Thyroid gland (tissue), 4 donors: ENCODE data around the gene PTPRZ1. TPM values are rescaled to one million over a fixed set of nuclear protein-coding genes. Genes with fewer than 3 reads are reported as not detected.

Source experiments
- DNase-seq, 2 donors: peaks; one replicate each; pipeline ENCODE4 v3.0.0-alpha.2; 2019
- H3K27ac ChIP-seq, 3 donors: fragments of 200-600 bp; sonication (generic); 1 replicate in 2 of 3; 2 replicates in 1 of 3; pipeline ENCODE4 v1.5.1; 2016 to 2019; ENCODE audit warnings: mild to moderate bottlenecking in 1 of 3, moderate library complexity in 1 of 3
- H3K27me3 ChIP-seq: fragments of 200-600 bp; sonication (generic); one replicate; pipeline ENCODE4 v1.5.1; 2019
- H3K36me3 ChIP-seq, 2 donors: fragments of 200-600 bp; sonication (generic); one replicate each; pipeline ENCODE4 v1.5.1; 2016 to 2019
- H3K4me1 ChIP-seq, 2 donors: fragments of 200-600 bp; sonication (generic); one replicate each; pipeline ENCODE4 v1.5.1; 2017 to 2019
- H3K4me3 ChIP-seq, 3 donors: fragments of 200-600 bp; sonication (generic); replicated peaks in 1 of 3; 1 replicate in 2 of 3; 2 replicates in 1 of 3; pipeline ENCODE4 v1.5.1; 2016; ENCODE audit warnings: mild to moderate bottlenecking in 1 of 3
- H3K9me3 ChIP-seq: fragments of 200-600 bp; sonication (generic); one replicate; pipeline ENCODE4 v1.5.1; 2017
- CTCF ChIP-seq, 6 experiments: fragments of 200-600 bp in 3 of 6; fragments of 450-650 bp in 3 of 6; sonication (generic) in 3 of 6; IDR thresholded peaks; one replicate each; pipeline ENCODE4 v1.5.1; 2016 to 2019; ENCODE audit warnings: antibody characterized with exemption in 6 of 6, mild to moderate bottlenecking in 2 of 6, inconsistent platforms in 1 of 6, moderate library complexity in 1 of 6
- POLR2A ChIP-seq, 2 donors: fragments of 450-650 bp; IDR thresholded peaks; one replicate each; pipeline ENCODE4 v1.6.1; 2017; ENCODE audit warnings: antibody characterized with exemption in 2 of 2, mild to moderate bottlenecking in 2 of 2, moderate library complexity in 1 of 2
- WGBS, 2 donors: methylation state at CpG; one replicate each; pipeline ENCODE4 v1.1.5; 2017; 5-methylcytosine and 5-hydroxymethylcytosine counted together
- intact Hi-C: fragments of 100-400 bp; cut with DNase I; formaldehyde crosslinking; loops from one replicate; pipeline ENCODE4 v1.15.1; 2023
- total RNA-seq, 4 donors: library from RNA; depleted of rRNA; stranded (reverse); fragments of >200 nt; gene quantifications; one replicate each; pipeline ENCODE4 v1.2.3, GENCODE V29; 2016

Gene PTPRZ1
- total RNA-seq, 4 donors from 2014 or later = 0.10 to 0.67 (median 0.11) TPM; not detected in 1

DNA sequence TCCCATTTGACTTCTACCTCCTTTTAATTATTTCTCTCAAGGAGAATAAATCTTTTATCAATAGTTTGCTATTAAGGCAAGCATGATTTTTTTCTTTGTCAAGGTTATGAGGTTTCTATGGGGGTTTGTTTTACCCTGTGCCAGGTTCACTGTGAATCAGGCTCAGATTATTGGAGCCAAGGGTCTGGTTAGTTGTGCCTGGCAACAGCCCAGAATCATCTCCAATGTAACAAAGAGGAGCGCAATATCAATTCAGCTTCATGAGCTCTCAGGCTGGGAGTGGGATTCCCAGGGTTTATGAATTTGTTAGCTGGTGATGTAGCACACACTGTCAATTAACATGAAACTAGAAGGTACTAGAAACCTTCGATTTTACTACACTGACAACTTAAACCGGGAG lies 197.9 kb downstream of the PTPRZ1 start:
- intact Hi-C loops = no loop called here
- H3K27me3 ChIP-seq = no peaks in the 10 kb centered on the region
- no peak for DNase-seq
- H3K36me3 ChIP-seq = no peaks in the 10 kb centered on the region
- H3K4me1 ChIP-seq = no peaks in the 10 kb centered on the region
- TF ChIP-seq POLR2A (IDR thresholded peaks at IDR 0.05) (no peak), CTCF (IDR thresholded peaks at IDR 0.05) (no peak)
- no peak overlapping the region for H3K27ac ChIP-seq
- WGBS, 2 donors = 91 to 94% methylated on average over 3 of the region's 3 CpGs
- no peak overlapping the region for H3K4me3 ChIP-seq
- no peaks in the 10 kb centered on the region for H3K9me3 ChIP-seq

- H3K27ac ChIP-seq = no peak overlapping the region
- H3K4me1 ChIP-seq = no peaks in the 10 kb centered on the region
- no peak overlapping the region for H3K4me3 ChIP-seq
- peaks cover 0 to 11% of the 10 kb centered on the region in 2 donors for H3K36me3 ChIP-seq
- 90 to 98% methylated on average over 2 of the region's 2 CpGs for WGBS, 2 donors
- TF ChIP-seq CTCF (IDR thresholded peaks at IDR 0.05) = no peak
- no peak for TF ChIP-seq POLR2A (IDR thresholded peaks at IDR 0.05)
- no peaks in the 10 kb centered on the region for H3K9me3 ChIP-seq
- DNase-seq = no peak
- intact Hi-C loops = no loop called here
- H3K27me3 ChIP-seq = no peaks in the 10 kb centered on the region
These were observed 199.3 kb downstream of the PTPRZ1 start for GRCh38 chr7:122072272-122072671.

DNA sequence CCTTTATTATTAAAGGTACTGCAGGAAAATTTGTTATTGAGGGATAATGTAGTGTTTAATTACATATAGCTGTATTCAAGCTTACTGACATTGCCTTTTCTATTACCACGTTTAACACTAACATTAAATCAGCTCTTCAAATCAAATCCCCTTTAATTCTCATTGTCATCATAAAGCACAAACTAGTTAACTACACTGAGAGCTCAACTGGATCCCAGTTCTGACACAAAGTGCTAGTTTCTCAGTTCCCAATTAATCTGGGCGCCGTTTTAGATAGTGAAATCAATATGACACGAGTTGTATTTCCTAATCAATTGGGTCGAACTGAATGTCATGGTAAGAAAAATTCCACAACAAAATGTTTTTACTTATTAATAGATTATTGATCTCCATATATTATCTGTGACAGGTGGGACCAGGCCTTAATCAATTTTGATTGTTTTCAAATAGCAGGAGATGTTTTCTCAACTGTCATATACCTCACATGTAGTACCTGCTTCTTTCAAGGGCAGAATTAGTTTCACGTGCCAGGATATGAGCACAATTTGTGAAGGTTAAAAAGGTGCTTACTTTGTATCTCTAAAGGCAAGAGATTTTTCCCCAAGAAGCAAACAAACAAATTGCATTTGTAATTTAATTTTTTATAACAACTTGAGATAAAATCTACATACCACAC lies 200.1 kb downstream of the PTPRZ1 start:
- Histone ChIP-seq H3K27me3 (no peaks in the 10 kb centered on the region), H3K4me1 (no peaks in the 10 kb centered on the region), H3K36me3 (peaks cover 0 to 17% of the 10 kb centered on the region in 2 donors), H3K9me3 (no peaks in the 10 kb centered on the region), H3K4me3 (no peak overlapping the region), H3K27ac (no peak overlapping the region)
- no peak for TF ChIP-seq CTCF (IDR thresholded peaks at IDR 0.05)
- TF ChIP-seq POLR2A (IDR thresholded peaks at IDR 0.05) = no peak
- intact Hi-C loops = no loop called here
- 88% methylated on average over 6 of the region's 6 CpGs for WGBS, 2 donors
- no peak for DNase-seq

GRCh38 chr7:122073635-122074034 lies 200.7 kb downstream of the PTPRZ1 start:
- no peaks in the 10 kb centered on the region for H3K27me3 ChIP-seq
- intact Hi-C loops = no loop called here
- no peak for DNase-seq
- peaks cover 0 to 18% of the 10 kb centered on the region in 2 donors for H3K36me3 ChIP-seq
- WGBS, 2 donors = 85 to 89% methylated on average over 3 of the region's 3 CpGs
- H3K4me3 ChIP-seq = no peak overlapping the region
- no peak for TF ChIP-seq CTCF (IDR thresholded peaks at IDR 0.05)
- TF ChIP-seq POLR2A (IDR thresholded peaks at IDR 0.05) = no peak
- H3K4me1 ChIP-seq = no peaks in the 10 kb centered on the region
- no peaks in the 10 kb centered on the region for H3K9me3 ChIP-seq
- no peak overlapping the region for H3K27ac ChIP-seq

- Histone ChIP-seq H3K36me3 (peaks cover 0 to 20% of the 10 kb centered on the region in 2 donors), H3K27ac (no peak overlapping the region), H3K4me3 (no peak overlapping the region), H3K9me3 (no peaks in the 10 kb centered on the region), H3K4me1 (no peaks in the 10 kb centered on the region), H3K27me3 (no peaks in the 10 kb centered on the region)
- TF ChIP-seq POLR2A (IDR thresholded peaks at IDR 0.05) (no peak), CTCF (IDR thresholded peaks at IDR 0.05) (no peak)
- no peak for DNase-seq
- intact Hi-C loops = no loop called here
These were observed 209.2 kb downstream of the PTPRZ1 start for GRCh38 chr7:122082160-122082559.
